Right lobe of liver (tissue), 4 donors: ENCODE data around the gene PRAF2.

ENCODE experiments used
- CTCF ChIP-seq, 4 donors: fragments of 200-600 bp in 3 of 4; fragments of 450-650 bp in 1 of 4; IDR thresholded peaks; one replicate each; pipeline versions ENCODE4 v1.5.1 to v1.8.0; 2016 to 2022; ENCODE audit warnings: antibody characterized with exemption in 4 of 4, mild to moderate bottlenecking in 2 of 4
- POLR2A ChIP-seq: fragments of 450-650 bp; IDR thresholded peaks from one replicate; pipeline ENCODE4 v1.6.1; 2017; ENCODE audit warnings: antibody characterized with exemption, mild to moderate bottlenecking
- donor health status: DM: no; HTN: no; CAD: no.
- donor health status: DM: no; HTN: no; CAD: no.
- donor health status: DM: no; HTN: yes; CAD: no.

GRCh38 chrX:49108641-49109040, 34.8 kb upstream of the PRAF2 start:
- TF ChIP-seq POLR2A: no peak
- TF ChIP-seq CTCF (IDR thresholded peaks at IDR 0.05): no peak
